Activated T-cell treated with anti-CD3 and anti-CD28 coated beads, Interleukin-2, amount 50 U/mL, for 48 hours (primary cell): Measurements from ENCODE around the gene RGS6.
"Not testable (repeated sequence)": the region's sequence is repeated elsewhere in the genome, so short reads cannot be mapped to it uniquely, and the experiment has no call there.

Source experiments
- DNase-seq, 2 experiments: peaks; one replicate each; pipeline ENCODE4 v3.0.0-alpha.2; 2020

RGS6 gene

GRCh38 chr14:71932229-71932981 is at the start of gene RGS6:
RGS6 (plus strand) TSS chr14:71932429.
- DNase-seq, result peak; percentile 41 to 60

GRCh38 chr14:71883094-71883493 is 49.1 kb upstream of the RGS6 start:
- DNase-seq, result no peak

- no peak for DNase-seq
Measured at GRCh38 chr14:71885301-71885700, 46.9 kb upstream of the RGS6 start.

GRCh38 chr14:71887802-71888201 is 44.4 kb upstream of the RGS6 start:
- DNase-seq, result not testable (repeated sequence)

- DNase-seq, result no peak
Measured at GRCh38 chr14:71890541-71890940, 41.7 kb upstream of the RGS6 start.

- no peak for DNase-seq
Measured at GRCh38 chr14:71891185-71891584, 41.0 kb upstream of the RGS6 start.

GRCh38 chr14:71891970-71892369 is 40.3 kb upstream of the RGS6 start:
- no peak for DNase-seq

GRCh38 chr14:71905031-71905430 is 27.2 kb upstream of the RGS6 start:
- DNase-seq, result no peak

GRCh38 chr14:71905860-71906259 is 26.4 kb upstream of the RGS6 start:
- no peak for DNase-seq

- no peak for DNase-seq
Measured at GRCh38 chr14:71907793-71908515, 24.3 kb upstream of the RGS6 start.

- DNase-seq, result no peak
Measured at GRCh38 chr14:71911669-71912068, 20.6 kb upstream of the RGS6 start.

GRCh38 chr14:71913342-71913741 is 18.9 kb upstream of the RGS6 start:
- no peak for DNase-seq

GRCh38 chr14:71918955-71919354 is 13.3 kb upstream of the RGS6 start:
- no peak for DNase-seq

- no peak for DNase-seq
Measured at GRCh38 chr14:71923513-71923912, 8.7 kb upstream of the RGS6 start.

GRCh38 chr14:71931492-71932228 is 569 bp upstream of the RGS6 start:
- peak; percentile 36 to 37 for DNase-seq

GRCh38 chr14:71933001-71933587 is 865 bp downstream of the RGS6 start:
- peak; percentile 37 to 43 for DNase-seq

- DNase-seq, result not testable (repeated sequence)
Measured at GRCh38 chr14:71938273-71938672, 6.0 kb downstream of the RGS6 start.

- DNase-seq, result not testable (repeated sequence)
Measured at GRCh38 chr14:71939344-71939743, 7.1 kb downstream of the RGS6 start.

GRCh38 chr14:71940500-71940899 is 8.3 kb downstream of the RGS6 start:
- not testable (repeated sequence) for DNase-seq

- not testable (repeated sequence) for DNase-seq
Measured at GRCh38 chr14:71941616-71942015, 9.4 kb downstream of the RGS6 start.

GRCh38 chr14:71942904-71943694 is 10.9 kb downstream of the RGS6 start:
- no peak for DNase-seq

GRCh38 chr14:71943695-71944018 is 11.4 kb downstream of the RGS6 start:
- no peak for DNase-seq
